OCI-LY3 (cell line): Measurements from ENCODE around the gene RAD51B.

ENCODE experiments used
- CTCF ChIP-seq: fragments of 200-600, 300-600 bp; sonication (generic); IDR thresholded peaks from 2 replicates; pipeline ENCODE4 v1.5.1; 2014; ENCODE audit warnings: antibody characterized with exemption, low read length, low read depth
- EZH2phosphoT487 ChIP-seq: fragments of 200-600 bp; shearing (Covaris generic); IDR thresholded peaks from 2 replicates; pipeline ENCODE4 v1.6.1; 2018; ENCODE audit warnings: antibody characterized with exemption, mixed run types, low read depth

- TF ChIP-seq CTCF (no peak), EZH2phosphoT487 (no peak)
Measured at GRCh38 chr14:68014771-68015170, 195.2 kb downstream of the RAD51B start.
